HG03565 (cell line): ENCODE results near the gene FANCD2.
"Not testable (repeated sequence)": the region's sequence is repeated elsewhere in the genome, so short reads cannot be mapped to it uniquely, and the experiment has no call there.

ENCODE experiments used
- ATAC-seq: cut with Tn5 transposase; IDR thresholded peaks from one replicate; pipeline ENCODE4 v1.9.1; 2021; ENCODE audit warnings: mild to moderate bottlenecking, moderate library complexity; ENCODE audit not compliant: unreplicated experiment

The FANCD2 gene

GRCh38 chr3:10026084-10026890, at the start of gene FANCD2:
FANCD2 (plus strand) TSS chr3:10026437; CDS start chr3:10028658, 2,221 bp downstream.
- peak; percentile 84 for ATAC-seq

DNA sequence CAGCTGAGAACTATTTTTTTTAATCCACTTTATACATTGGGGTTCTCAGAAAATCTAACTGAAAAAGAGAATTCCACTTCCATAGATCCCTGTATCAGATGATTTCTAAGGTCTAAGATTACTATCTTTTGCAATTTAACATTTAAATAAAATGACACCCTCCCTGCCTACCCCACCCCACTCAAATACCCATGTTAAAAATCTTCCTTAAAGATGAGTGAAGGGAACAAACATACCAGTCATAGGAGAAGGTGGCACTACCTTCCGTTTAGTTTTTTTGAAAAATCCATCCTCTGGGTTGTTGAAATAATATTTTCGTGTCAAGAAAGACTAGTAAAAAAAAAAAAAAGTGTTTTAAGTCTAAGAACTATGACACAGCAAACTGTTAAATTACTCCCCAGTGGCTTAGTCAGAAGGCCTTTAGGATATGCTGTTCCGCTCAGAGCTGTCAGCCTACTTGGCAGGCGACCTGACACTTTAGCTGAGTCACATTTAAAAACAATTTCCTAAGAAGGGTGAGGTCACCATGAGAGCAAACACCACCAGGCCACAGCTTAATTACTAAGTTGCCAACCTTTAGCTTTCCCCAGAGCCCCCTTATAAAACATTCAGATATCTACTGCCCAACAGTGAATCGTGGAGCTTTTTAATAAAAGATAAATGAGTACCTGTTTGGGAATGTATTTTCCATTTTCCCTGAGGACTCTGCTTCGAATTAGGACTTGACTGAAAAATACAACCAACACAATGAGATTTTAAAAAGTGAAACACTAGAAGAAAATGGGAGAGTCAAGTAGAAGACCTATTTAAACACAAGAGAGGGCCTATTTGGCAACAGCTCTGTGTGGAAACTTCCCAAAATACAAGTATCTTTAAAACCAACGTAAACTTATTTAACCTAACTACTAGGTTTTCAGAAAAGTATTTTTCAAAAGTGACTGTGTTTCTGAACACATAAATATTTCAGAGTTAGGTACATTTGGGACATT, 49.2 kb upstream of the FANCD2 start:
- ATAC-seq, result no peak

- no peak for ATAC-seq
Measured at GRCh38 chr3:9978710-9979305, 47.4 kb upstream of the FANCD2 start.

- no peak for ATAC-seq
Measured at GRCh38 chr3:9980251-9980650, 46.0 kb upstream of the FANCD2 start.

GRCh38 chr3:9986230-9986725, 40.0 kb upstream of the FANCD2 start:
- peak; percentile 20 for ATAC-seq

GRCh38 chr3:9994086-9994844, 32.0 kb upstream of the FANCD2 start:
- ATAC-seq, result no peak

DNA sequence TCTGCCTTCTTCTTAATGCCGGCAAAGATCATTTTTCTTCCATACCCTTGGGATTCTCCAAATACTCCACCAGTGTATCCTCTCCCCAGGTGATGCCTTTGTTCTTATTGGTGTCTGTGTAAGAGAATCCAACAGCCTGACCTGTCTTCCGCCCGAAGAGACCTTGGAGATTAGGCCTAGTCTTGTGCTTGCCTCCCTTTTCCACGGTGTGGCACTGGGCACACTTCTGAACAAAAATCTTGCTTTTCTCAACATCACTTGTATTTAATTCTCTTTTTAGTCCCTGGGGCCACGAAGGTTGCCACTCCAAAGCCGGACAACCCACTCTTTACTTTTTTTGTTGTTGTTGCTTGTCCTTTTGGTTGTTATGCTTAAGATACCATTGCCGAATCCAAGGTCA, 25.6 kb upstream of the FANCD2 start:
- no peak for ATAC-seq

GRCh38 chr3:10002951-10003350, 23.3 kb upstream of the FANCD2 start:
- no peak for ATAC-seq

- ATAC-seq, result no peak
Measured at GRCh38 chr3:10004506-10004905, 21.7 kb upstream of the FANCD2 start.

- ATAC-seq, result no peak
Measured at GRCh38 chr3:10004960-10005564, 21.2 kb upstream of the FANCD2 start.

DNA sequence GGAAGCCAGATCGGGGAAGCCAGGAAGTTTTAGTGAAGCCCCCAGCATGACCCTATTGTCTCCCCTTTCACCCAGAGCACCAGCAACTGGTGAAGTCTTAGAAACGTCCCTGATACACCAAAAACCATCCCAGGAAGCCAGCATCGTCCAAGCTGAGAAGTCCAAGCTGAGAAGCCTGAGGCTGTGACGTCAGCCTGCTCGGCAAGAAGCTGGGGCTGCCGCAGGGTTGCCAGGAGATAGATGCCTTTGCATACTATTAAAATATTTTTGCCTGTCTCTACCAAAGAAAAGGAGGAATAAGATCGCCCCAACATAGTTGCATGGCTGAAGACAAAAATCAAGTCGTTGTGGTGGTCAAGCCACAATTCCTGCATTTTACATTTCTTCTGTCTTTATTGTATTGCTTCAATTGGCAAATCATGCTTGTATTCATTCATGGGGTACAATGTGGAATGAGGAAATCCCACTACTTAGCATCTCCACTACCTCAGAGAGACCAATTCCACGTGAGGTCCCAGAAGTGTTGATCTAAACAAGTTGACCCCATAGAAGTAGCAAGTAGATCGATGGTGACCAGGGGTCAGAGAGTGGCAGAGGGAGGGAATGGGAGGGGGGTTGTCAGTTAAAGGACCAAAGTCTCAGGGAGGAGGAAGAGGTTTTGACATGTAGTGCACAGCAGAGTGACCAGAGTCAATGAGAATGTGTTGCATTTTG, 20.0 kb upstream of the FANCD2 start:
- ATAC-seq, result no peak

DNA sequence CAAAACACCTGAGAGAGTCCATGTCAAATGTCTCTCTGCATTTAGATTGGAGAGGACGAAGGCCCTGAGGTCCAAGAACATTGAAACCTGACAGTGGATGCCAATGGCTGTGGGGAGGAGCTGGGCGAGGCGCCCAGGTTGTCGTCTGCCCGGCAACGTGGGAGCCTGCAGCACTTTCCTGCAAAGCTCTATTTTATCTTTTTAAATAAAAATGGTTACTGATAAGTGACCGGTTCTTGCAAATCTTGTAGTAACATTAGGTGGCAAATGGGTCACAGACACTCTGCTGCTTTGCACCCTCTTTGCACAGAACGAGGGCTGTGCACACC, 19.5 kb upstream of the FANCD2 start:
- no peak for ATAC-seq

DNA sequence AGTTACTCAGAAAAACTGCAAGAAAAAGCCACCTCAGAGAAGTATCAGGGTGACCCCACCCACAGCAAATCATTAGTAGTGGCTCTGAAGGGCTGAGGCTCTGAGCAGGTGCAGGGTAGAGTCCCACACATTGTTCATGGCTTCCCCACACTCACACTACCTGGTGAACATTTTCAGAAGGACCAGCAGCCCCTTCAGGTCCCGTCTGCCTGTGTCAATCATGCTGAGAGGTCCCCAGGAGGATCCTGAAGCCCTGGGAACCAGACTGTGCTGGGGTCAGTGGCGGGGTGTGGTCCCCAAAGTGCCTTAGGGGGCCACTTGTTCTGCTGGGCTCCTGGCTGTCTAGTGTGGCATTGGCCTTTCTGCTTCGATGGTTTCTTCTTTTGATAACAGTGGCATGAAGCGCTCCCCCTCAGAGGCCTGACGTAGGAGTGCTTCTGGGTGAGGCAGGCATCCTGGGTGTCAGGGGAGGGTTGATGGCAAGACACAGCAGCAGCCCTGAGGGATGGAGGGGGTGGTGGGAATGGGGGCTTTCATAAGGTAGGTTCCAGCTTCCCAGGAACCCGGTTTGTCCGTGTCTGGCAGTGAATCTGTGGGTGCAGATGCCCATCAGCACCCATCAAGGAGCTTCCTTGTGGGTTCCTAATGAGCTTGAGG, 19.0 kb upstream of the FANCD2 start:
- no peak for ATAC-seq

DNA sequence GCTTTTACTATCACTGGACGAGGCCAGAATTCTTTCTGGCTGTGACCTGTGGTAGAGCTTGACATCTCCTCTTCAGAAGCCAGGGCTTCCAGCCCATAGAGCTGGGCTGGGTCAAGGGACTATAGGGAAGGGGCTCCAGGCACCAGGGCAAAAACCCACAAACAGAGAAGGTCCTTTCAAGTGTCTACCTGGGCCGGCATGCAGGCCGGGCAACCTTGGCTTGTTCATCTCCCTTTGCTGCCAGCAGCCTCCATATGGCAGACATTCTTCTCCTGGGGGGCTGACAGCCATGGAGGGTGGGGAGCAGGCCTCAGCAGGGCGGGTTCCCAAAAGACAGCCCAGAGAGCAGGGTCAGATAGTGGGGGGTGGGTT, 18.0 kb upstream of the FANCD2 start:
- ATAC-seq, result not testable (repeated sequence)

- ATAC-seq, result peak; percentile 44
Measured at GRCh38 chr3:10008588-10009344, 17.5 kb upstream of the FANCD2 start.

- no peak for ATAC-seq
Measured at GRCh38 chr3:10010421-10010877, 15.8 kb upstream of the FANCD2 start.

DNA sequence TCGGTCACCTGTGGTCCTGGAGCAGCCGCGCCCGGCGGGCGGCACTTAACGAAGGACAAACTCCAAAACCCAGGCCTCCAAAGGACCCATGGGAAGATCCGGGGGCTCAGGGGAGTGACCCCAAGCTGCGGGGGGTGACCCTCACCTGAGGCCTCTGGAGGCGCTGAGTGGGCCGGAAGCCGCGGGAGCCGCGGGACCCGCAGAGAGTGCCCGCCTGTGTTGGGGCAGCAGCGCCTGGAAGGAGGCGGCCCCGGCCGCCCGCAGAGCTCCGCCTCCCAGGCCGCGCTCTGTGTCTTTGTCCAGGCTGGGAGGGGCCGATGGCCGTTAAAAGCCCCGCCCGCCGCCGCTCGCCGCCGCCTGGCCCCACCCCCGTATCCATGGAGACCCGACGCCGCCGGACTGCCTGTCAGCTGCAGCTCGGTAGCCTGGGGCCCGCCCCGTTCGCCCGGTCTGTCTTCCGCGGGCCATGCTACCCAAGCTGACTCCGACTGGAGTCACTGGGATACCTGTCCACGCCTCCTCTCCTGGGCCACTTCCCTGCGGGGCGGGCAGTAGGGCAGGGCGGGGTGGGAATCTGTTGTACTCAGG, 15.3 kb upstream of the FANCD2 start:
- ATAC-seq, result peak; percentile 78

DNA sequence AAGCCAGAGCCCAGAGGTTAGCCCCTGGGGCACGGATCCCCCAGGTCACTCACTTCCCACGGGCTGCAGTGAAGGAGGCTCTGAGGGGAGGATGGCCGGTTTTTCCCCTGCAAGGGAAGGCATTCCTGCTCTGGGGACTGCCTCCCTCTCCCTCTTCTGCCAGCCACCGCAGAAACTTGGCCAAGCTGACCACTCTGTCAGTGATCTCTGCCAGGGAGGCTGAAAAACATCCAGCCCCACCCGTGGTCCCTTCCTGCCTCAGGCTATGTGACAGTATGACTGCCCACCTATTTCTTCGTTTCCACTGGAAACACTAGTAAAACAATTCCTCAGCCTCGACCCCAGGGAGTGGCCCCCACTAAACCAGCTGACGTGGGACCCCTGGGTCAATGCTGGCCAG, 14.6 kb upstream of the FANCD2 start:
- ATAC-seq, result no peak
